Colon (tissue), 2 donors: ENCODE measurements around the gene GUK1.
"Not testable (repeated sequence)": the region's sequence is repeated elsewhere in the genome, so short reads cannot be mapped to it uniquely, and the experiment has no call there.

Source experiments
- FAIRE-seq: peaks from 2 replicates; lab custom pipeline; 2012; peaks lifted over from hg19 to GRCh38; lab: Jason Lieb, UNC
- donor health status: control.
- donor health status: control.

Gene GUK1

DNA sequence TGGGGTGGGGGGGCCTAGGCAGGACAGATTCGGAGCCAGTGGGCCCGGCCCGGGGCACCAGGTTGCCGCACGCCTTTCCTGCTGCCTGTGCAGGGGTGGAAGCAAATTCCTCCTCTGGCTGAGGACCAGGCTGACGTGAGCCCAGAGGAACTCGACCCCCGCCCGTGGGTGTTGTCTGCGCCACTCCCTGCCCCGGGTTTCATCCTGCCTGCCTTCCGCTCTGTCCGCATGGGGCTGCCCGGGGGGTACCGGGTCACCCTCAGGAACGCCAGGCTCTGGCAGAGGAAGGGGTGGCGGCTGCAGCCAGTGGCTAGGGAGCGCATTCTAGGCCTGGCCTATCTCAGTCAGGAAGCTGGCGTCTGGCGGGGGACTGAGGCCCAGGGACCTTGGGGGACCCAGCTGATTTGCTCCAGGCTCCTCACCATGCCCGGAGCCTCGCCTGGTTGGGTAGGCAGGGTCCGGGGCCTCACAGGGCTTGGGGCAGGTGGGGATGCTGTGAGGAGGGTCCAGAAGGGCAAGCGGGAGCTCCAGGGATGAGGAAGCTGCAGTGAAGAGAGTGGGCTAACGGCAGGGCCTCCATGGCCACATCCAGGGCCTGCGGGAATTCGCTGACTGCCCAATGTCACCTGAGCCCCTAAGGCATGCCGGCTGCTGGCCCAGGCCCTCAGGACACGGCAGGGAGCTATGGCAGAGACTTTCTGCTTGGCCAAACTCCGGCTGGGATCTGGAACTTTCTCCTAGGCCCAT lies 23.1 kb downstream of the GUK1 start:
- FAIRE-seq, result no peak

DNA sequence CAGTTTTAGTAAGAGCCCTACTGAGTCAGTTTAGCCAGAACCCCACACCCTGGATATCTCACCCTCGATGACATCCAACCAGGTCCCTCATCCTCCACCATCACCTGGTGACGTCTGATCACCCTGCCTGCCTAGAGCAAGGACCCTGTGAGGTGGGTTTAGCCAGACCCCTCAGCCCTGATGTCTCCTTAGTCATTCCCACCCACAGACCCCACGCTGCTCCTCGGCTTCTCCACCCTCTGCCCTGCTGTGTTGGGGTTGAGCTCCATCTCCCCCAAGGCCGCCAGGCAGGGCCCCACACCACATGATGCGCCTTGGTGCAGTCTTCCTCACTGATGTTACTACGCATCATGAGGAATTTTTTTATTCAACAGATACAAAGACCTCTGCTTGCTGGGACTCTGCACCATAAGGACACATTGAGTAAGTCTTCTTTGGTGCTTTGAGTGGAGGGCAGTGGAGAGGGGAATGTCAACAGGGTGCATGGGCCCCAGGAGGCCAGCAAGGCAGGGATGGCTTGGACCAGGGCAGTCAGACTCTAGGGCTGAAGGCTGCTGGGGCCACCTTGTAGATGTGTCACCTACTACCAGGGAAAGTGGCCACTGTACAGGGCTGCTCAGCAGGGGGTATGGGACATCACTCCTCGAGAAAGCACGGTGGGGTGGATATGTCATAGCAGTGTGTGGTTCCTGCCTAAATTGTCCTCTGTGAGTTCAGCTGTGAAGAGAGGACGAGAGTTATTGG lies 23.9 kb downstream of the GUK1 start:
- no peak for FAIRE-seq

DNA sequence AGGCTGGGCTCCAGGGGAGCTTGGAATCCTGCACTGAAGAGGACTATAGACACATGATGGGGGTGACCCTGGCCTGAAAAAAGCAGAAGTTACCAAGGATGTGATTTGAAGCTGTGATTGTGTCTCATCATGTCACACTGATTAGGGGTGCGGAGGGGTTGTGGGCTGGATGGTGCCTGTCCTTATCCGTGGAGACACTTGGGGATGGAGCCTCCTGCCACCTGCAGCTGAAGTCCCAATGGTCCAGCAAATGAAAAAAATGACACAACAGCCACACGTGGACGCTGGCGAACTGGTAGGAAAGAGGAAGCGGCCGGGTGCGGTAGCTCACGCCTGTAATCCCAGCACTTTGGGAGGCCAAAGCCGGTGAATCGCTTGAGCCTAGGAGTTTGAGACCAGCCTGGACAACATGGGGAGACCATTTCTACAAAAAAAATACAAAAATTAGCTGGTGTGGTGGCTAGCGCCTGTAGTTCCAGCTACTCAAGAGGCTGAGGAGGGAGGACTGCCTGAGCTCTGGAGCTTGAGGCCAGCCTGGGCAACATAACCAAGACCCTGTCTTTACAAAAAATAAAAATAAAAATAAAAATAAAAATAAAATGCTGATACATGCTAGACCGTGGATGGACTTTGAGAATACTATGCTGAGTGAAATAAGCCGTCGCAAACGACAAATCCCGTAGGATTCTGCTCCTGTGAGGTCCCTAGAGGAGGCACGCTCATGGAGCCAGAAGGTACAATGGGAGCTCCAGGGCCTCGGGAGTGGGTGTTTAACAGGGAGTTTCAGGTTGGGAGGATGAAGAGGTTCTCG lies 24.7 kb downstream of the GUK1 start:
- no peak for FAIRE-seq

DNA sequence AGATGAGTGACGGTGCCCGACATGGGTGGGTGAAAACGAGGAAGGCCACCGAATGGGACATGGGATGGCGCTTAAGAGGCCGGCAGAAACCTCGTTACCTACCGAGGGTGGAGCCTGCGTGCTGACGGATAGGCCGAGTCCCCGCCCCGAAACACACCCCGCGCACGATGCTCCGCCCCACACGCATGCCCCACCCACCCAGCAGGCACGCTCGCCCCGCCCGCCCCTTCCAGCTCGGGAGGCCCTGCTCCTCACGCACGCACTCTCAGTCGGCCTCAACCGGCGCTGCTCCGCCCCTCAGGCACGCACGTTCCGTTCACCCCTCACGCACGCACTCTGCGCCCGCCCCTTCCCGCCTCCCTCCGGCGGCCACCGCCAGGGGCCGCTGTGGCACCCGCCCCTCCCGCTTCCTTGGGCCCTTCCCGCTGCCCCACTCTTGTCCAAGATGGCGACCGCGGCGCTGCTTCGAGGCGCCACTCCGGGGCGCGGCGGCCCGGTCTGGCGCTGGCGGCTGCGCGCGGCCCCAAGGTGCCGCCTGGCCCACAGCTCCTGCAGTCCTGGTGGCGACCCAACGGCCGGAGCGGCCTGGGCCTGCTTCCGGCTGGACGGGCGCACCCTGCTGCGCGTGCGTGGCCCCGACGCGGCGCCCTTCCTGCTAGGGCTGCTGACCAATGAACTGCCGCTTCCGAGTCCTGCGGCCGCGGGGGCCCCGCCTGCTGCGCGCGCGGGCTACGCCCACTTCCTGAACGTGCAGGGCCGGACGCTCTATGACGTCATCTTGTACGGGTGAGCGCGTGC lies 25.5 kb downstream of the GUK1 start, which contains the start of gene IBA57:
TSS of gene IBA57 (plus strand) at position 433 of the 798 bp plus-strand sequence. CDS start at position 446, 13 bp downstream.
- no peak for FAIRE-seq

DNA sequence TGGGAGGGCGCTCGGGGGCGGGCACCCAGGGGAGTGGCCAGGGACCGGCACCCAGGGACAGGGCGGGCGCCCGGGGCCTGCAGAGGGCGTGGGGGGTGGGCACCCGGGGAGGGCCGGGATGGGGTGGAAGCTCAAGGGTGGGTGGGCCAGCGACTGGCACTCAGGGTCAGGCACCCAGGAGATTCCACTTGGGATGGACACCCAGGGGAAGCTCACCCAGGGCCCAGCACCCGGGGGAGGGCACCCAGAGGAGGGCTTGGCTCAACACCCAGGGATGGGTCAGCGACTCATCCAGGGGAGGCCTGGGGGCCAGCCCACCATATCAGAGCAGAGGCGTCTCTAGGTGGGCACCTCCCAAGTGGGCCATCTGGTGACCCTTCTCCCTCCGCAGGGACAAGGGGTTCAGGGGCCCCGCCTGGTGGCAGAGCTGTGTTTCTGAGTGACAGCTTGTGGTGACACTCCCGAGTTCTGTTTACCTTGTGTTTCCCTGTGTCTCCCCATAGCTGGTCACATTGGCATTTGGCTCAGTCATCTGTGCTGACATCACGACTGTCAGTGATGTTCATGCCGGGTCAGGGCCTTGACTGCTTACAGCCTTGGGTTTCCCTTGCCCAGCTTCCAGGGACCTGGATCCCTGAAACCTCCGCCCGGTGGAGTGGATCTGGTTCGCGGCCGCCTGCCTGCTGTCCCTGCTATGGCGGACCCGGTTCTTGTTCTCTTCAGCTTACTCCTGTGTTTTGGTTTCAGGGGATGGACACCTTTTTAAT lies 26.3 kb downstream of the GUK1 start:
- FAIRE-seq, result no peak

DNA sequence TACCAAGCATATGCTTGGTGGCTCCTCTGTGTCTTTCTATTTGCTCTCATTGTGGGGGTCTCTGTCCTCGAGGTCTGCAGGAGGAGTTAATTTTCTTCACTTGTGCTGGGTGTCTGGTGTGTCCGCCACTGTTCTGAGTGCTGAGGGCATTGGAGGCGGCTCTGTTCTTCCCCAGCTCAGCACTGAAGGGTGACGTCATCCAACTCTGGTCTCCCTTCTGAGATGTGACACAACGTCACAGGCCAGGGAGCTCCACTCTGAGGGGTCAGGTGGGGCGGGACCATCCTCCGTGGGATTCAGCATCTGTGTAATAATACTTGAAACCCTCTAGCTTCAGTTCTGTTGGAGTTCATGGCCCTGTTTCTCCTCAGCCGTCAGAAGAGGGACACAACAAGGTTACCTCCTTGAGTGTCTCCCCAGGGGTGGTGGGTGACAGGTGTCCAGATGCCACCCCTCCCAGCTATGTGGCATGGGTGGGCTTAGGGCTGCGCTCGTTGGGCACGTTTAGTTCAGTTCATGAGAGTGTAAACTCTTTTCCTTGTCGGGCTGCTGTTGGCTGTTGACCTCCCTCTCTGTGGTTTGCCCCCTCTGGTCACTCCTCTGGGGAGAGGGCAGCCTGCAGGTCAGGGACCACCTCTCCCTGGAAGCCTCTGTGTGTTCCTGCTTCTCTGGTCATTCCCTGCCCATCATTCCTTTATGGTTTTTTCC lies 28.6 kb downstream of the GUK1 start:
- FAIRE-seq, result no peak

DNA sequence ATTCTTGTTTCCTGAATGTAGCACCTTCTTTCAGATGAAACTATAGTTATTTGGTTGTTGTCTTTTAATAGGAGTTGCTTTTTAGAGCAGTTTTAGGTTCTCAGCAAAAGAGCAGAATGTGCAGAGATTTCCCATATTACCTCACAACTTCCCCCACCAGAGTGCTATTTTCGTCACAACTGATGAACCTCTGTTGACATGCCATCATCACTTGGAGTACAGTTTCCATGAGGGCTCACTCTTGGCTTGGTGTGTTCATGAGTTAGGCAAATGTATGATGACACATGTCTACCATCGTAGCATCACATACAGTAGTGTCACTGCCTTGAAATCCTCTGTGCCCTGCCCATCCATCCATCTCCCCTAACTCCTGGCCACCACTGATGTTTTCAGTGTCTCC lies 29.3 kb downstream of the GUK1 start:
- no peak for FAIRE-seq

DNA sequence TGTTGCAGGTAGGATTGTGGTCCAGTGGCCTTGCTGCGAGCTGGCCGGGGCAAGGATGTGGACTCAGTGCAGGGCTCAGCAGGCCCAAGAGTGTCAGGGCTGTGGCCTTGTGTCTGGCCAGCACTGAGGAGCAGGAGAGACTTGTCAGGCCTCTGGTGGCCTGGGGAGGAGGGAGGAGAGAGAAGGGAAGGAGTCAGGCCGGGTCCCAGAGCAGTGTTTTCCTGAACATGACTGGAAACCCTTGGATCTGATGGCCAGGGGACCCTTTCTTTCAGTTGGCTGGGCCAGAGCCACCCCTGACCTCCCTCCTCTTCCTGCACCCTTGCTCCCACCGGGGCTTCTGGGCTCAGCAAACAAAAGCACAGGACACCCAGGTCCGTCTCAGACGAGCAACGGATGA lies 30.6 kb downstream of the GUK1 start:
- FAIRE-seq, result no peak

DNA sequence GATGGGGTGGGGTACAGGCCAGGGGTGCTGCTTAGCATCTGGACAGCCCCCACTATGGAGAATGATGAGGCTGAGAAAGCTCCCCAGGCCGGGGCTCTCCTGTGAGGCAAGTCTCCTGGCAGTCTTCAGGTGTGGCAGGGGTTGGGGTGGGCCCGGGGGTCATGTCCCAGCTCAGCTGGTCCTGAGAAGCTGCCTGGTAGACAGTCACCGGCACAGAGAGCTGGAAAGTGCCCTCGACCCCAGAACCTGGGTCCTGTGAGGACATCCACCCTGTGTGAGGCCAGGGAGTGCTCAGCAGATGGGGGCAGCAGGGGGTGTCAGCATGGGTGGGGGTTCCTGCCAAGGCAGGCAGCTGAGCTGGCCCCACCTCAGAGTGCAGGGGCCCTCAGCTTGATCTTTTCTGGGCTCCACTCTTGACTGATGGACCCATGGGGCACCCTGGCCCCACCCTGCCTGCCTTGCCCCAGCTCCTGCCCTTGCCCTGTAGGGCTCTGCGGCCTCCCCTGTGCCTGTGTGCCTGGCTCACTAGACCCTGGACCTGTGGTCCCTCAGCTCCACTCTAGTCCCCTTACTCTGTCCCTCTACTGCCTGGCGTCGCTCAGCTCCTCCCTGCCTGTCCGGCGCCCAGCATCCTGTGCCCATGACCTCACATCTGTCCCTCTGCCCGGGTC lies 31.3 kb downstream of the GUK1 start:
- FAIRE-seq, result no peak

DNA sequence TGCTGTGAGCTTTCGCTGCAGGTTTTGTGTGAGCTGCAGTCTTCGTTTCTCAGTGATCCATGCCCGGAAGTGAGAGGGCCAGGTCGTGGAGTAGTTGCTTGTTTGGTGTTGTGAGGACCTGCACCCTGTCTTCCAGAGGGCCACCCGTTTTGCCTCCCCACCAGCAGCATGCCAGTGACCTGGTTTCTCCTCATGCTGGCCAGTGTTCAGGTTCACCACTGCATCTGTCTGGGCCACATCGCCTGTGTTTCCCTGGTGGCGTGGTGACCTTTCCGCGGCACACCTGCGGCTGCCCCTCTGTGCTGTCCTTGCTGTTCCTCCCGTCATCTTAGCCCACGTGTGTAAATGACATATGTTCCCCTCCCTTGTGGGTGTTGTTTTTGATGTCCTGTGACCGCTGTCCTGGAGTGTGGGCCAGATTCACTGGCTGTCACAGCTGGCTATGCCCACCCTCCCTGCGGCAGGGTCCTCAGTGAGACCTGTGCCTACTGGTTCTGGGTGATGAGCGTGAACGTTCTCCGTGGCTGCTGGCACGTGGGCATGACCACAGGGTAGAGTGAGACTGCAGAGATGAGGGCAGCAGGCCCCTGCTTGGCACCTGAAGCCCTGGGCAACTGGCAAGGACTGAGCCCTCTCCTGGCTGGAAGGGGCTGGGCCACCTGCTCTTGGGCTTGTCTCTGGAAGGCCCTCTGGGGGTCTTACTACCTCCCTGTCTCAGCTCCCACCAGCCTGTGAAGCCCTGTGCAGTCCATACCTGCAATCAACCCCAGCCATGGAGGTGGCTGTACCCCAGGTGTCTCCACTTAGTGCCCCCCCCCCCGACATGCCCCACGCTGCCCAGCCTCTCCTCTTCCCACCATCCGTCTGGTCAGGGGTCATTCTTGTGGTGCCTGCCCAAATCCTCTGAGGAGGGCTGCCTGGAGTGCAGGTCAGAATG lies 32.8 kb downstream of the GUK1 start:
- FAIRE-seq, result no peak

DNA sequence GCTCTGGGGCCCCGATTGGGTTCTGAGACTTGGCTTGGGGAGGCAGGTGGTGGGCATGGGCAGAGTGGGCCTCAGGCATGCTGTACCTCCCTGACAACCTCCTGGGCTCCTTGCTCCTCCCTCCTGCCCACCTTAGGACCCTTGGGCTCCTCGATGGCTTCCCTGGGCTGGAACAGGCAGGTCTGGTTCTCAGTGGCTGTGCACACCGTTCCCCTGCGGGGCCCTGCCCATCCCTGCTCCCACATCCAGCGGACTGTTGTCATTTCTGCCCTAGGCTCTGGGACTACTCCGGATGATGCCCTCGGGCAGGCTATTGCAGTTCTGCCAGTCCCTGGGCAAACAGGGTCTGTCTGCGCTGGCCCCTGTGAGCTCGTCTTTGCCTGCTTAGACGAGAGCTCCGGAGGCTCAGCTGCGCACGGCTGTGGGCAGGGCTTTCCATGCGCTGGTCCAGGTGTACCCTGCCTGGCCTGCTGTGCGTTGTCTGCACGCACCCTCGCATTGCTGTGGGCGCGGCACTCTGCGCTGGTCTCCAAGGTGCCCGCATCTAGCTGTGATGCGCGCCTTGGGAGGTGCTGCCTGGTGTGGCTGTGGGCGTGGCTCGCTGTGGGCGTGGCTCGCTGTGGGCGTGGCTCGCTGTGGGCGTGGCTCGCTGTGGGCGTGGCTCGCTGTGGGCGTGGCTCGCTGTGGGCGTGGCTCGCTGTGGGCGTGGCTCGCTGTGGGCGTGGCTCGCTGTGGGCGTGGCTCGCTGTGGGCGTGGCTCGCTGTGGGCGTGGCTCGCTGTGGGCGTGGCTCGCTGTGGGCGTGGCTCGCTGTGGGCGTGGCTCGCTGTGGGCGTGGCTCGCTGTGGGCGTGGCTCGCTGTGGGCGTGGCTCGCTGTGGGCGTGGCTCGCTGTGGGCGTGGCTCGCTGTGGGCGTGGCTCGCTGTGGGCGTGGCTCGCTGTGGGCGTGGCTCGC lies 33.7 kb downstream of the GUK1 start:
- not testable (repeated sequence) for FAIRE-seq

DNA sequence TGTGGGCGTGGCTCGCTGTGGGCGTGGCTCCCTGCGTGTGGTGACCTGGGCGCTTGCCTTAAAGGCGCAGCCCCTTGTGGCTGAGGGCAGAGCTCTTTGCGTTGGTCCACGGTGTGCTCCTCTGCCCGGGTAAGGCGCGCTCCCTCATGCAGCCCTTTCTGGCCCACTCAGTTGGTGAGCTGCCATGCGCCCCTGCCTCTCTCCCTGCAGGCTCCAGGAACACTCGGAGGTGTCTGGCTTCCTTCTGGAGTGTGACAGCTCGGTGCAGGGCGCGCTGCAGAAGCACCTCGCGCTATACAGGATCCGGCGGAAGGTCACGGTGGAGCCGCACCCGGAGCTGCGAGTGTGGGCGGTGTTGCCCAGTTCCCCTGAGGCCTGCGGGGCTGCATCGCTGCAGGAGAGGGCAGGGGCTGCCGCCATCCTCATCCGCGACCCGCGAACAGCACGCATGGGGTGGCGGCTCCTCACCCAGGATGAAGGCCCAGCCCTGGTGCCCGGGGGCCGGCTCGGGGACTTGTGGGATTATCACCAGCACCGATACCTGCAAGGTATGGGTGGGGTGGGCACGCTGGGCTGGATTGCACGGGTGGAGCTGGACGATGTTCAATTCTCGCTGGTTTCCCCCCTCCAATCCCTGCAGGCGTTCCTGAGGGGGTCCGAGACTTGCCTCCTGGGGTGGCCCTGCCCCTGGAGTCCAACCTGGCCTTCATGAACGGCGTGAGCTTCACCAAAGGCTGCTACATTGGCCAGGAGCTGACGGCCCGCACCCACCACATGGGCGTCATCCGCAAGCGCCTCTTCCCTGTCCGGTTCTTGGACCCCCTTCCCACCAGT lies 34.6 kb downstream of the GUK1 start:
- FAIRE-seq, result no peak

DNA sequence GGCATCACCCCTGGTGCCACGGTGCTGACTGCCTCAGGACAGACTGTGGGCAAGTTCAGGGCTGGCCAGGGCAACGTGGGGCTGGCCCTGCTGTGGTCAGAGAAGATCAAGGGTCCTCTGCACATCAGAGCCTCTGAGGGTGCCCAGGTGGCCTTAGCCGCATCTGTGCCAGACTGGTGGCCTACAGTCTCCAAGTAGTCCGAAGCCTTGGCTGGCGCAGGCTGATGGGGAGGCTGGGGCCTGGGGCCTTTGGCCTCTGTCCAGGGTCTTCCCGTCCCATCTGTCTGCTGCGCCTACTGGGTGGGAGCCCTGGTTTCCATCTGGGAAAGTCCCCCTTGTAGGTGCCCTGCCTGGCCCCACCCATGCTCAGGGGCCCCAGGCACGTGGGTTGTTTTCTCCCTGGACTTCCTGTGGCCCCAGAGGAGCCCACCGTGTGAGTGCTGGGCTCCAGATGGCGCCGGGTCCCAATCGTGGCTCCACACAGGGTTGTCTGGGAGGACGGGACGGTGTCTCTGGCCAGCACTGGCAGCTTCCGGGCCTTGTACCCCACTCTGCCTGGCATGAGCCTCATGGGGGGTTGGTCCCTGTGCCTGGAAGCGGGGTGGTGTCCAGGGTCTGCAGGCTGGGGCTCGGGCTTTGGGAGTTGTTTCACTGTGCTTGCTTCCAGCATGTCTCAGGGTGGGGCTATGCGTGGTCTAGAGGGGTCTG lies 35.4 kb downstream of the GUK1 start:
- FAIRE-seq, result no peak

DNA sequence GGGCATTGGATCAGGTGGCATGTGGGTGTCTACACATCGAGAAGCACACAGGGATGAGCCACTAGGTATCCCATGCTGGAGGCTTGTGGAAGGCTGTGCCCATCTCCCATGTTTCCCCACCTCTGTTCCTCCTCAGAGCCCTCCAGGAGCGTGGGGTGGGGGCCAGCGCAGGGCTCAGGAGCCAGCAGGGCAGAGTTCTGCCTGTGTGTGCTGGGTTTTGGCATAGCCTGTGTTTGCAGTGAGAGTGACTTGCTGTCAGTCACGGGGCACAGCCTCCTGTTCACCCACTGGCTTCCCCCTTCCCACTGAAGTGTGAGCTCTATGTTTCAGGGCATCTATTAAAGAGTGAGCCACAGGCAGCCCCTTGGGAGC lies 35.9 kb downstream of the GUK1 start:
- FAIRE-seq, result no peak

DNA sequence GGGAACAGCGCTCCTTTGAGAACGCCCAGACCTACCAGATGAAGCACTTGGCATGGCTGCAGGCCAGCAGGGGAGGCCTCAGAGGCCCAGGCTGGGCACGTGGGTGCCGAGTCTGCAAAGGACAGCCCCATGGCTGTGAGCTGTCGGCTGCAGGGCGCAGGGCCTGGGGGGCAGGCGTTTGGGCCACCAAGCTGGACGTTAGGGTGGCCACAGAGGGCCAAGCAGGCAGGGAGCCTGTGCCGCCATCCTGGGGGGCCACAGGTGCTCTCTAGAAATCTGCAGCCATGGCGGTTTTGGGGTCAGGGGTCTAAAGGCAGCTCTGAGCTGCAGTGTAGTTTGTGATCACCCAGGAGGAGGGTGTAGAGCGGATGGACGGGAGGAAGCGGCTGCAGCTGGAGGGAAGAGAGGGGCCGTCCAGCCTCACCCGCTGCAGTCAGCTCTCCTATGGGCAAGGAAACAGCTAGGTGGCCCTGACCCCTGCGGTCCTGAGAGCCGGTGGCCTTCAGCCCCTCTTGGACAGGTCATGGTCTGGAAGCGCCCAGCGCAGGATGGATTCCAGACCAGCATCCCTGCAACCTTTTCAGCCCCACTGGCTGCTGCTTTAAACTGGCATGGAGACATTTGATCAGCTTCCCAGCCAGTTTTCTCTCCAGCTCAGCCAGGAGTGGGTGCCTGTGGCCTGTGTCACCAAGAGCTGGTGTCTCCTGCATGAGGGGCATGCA lies 36.5 kb downstream of the GUK1 start:
- no peak for FAIRE-seq

DNA sequence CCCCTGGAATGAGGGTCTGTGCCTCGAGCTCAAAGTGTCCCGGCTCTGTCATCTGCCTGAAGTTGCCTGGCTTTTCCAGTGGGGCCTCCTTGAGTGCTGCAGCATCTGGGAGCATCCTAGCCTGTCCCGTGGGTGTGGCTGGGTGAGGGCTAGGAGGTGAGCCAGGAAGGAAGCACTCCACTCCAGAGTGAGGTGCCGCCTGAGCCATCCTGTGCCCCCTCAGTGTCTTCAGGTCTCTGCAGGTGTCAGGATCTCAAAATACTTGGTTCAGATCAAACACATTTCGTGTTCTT lies 37.0 kb downstream of the GUK1 start:
- no peak for FAIRE-seq
